HG03045 (cell line): ENCODE measurements around the gene SLC16A9.
"Not testable (repeated sequence)": the region's sequence is repeated elsewhere in the genome, so short reads cannot be mapped to it uniquely, and the experiment has no call there.

Experiments
- ATAC-seq: cut with Tn5 transposase; IDR thresholded peaks from one replicate; pipeline ENCODE4 v1.9.1; 2021; ENCODE audit warnings: mild to moderate bottlenecking, moderate library complexity; ENCODE audit not compliant: unreplicated experiment

Gene SLC16A9

GRCh38 chr10:59709395-59710125, at the start of gene SLC16A9:
SLC16A9 (minus strand) TSS chr10:59709850; CDS start chr10:59684291, 25,559 bp downstream.
- peak; percentile 91 for ATAC-seq

- ATAC-seq: no peak
Observed at GRCh38 chr10:59757966-59758365, 48.3 kb upstream of the SLC16A9 start.

- ATAC-seq: no peak
Observed at GRCh38 chr10:59754951-59755350, 45.3 kb upstream of the SLC16A9 start.

GRCh38 chr10:59753267-59753666, 43.6 kb upstream of the SLC16A9 start, which contains the start of gene MRLN:
MRLN (minus strand) TSS chr10:59753455.
- no peak for ATAC-seq

GRCh38 chr10:59752278-59752940, 42.8 kb upstream of the SLC16A9 start:
- no peak for ATAC-seq

- no peak for ATAC-seq
Observed at GRCh38 chr10:59750155-59750945, 40.7 kb upstream of the SLC16A9 start.

- ATAC-seq: no peak
Observed at GRCh38 chr10:59748834-59749233, 39.2 kb upstream of the SLC16A9 start.

GRCh38 chr10:59745163-59745650, 35.6 kb upstream of the SLC16A9 start:
- no peak for ATAC-seq

- ATAC-seq: not testable (repeated sequence)
Observed at GRCh38 chr10:59744762-59745161, 35.1 kb upstream of the SLC16A9 start.

- not testable (repeated sequence) for ATAC-seq
Observed at GRCh38 chr10:59744156-59744555, 34.5 kb upstream of the SLC16A9 start.

- no peak for ATAC-seq
Observed at GRCh38 chr10:59741583-59741982, 31.9 kb upstream of the SLC16A9 start.

GRCh38 chr10:59741048-59741447, 31.4 kb upstream of the SLC16A9 start:
- no peak for ATAC-seq

GRCh38 chr10:59736749-59737148, 27.1 kb upstream of the SLC16A9 start:
- ATAC-seq: no peak

- no peak for ATAC-seq
Observed at GRCh38 chr10:59735296-59735695, 25.6 kb upstream of the SLC16A9 start.

GRCh38 chr10:59734014-59734462, 24.4 kb upstream of the SLC16A9 start:
- ATAC-seq: no peak

GRCh38 chr10:59733321-59734013, 23.8 kb upstream of the SLC16A9 start:
- ATAC-seq: not testable (repeated sequence)

GRCh38 chr10:59732849-59733248, 23.2 kb upstream of the SLC16A9 start:
- ATAC-seq: not testable (repeated sequence)

- not testable (repeated sequence) for ATAC-seq
Observed at GRCh38 chr10:59729167-59729566, 19.5 kb upstream of the SLC16A9 start.

GRCh38 chr10:59724098-59724938, 14.7 kb upstream of the SLC16A9 start:
- no peak for ATAC-seq

GRCh38 chr10:59720377-59720776, 10.7 kb upstream of the SLC16A9 start:
- ATAC-seq: no peak
